DOHH2 (cell line): ENCODE measurements around the gene FLRT3.

ENCODE experiments used
- H3F3A ChIP-seq: fragments of 200-600 bp; sonication (generic), shearing (Covaris generic); 2 replicates; pipeline ENCODE4 v1.6.0; 2016; ENCODE audit warnings: antibody characterized with exemption, mild to moderate bottlenecking; ENCODE audit not compliant: control insufficient read depth, insufficient read depth
- H3K27ac ChIP-seq: fragments of 200-600 bp; sonication (generic); 2 replicates; pipeline ENCODE4 v1.5.1; 2014; ENCODE audit warnings: low read depth, mild to moderate bottlenecking, low read length, moderate library complexity
- H3K27me3 ChIP-seq: fragments of 200-600 bp; sonication (generic); 2 replicates; pipeline ENCODE4 v1.6.1; 2014; ENCODE audit warnings: mild to moderate bottlenecking, low read length, mixed read lengths; ENCODE audit not compliant: control insufficient read depth
- H3K36me3 ChIP-seq: fragments of 200-600 bp; sonication (generic); 2 replicates; pipeline ENCODE4 v1.6.1; 2014; ENCODE audit warnings: mild to moderate bottlenecking, low read length, moderate library complexity, mixed read lengths; ENCODE audit not compliant: control insufficient read depth
- H3K4me1 ChIP-seq: fragments of 200-600 bp; sonication (generic); 2 replicates; pipeline ENCODE4 v1.6.1; 2014; ENCODE audit warnings: mild to moderate bottlenecking, low read length, mixed read lengths; ENCODE audit not compliant: control insufficient read depth
- H3K4me2 ChIP-seq: fragments of 200-600 bp; sonication (generic); 2 replicates; pipeline ENCODE4 v1.6.0; 2014; ENCODE audit warnings: mild to moderate bottlenecking, low read length, moderate library complexity
- H3K4me3 ChIP-seq: fragments of 200-600 bp; sonication (generic); 2 replicates; pipeline ENCODE4 v1.5.1; 2014; ENCODE audit warnings: mild to moderate bottlenecking, low read length, mixed read lengths
- H3K79me2 ChIP-seq: fragments of 200-600 bp; sonication (generic); 2 replicates; pipeline ENCODE4 v1.6.1; 2014; ENCODE audit warnings: mild to moderate bottlenecking, low read length, mixed read lengths; ENCODE audit not compliant: control insufficient read depth
- H3K9me2 ChIP-seq: fragments of 200-600 bp; sonication (generic); replicated peaks from 2 replicates; pipeline ENCODE4 v1.6.1; 2014; ENCODE audit warnings: mild to moderate bottlenecking, low read length, mixed read lengths; ENCODE audit not compliant: control insufficient read depth
- H3K9me3 ChIP-seq: fragments of 200-600 bp; sonication (generic); 2 replicates; pipeline ENCODE4 v1.6.1; 2014; ENCODE audit warnings: antibody characterized with exemption, low read length, mixed read lengths; ENCODE audit not compliant: control insufficient read depth, insufficient read depth
- H4K20me1 ChIP-seq: fragments of 200-600 bp; sonication (generic); 2 replicates; pipeline ENCODE4 v1.6.0; 2014; ENCODE audit warnings: low read depth, mild to moderate bottlenecking, antibody characterized with exemption, low read length, moderate library complexity; ENCODE audit not compliant: control insufficient read depth, insufficient read depth
- EZH2phosphoT487 ChIP-seq: fragments of 200-600 bp; sonication (generic); IDR thresholded peaks from 2 replicates; pipeline ENCODE4 v1.6.1; 2017; ENCODE audit warnings: borderline replicate concordance, mild to moderate bottlenecking, antibody characterized with exemption, low read length, moderate library complexity, mixed read lengths
- TF ChIP-seq, protein P1 (sequence below): fragments of 200-600 bp; sonication (generic); IDR thresholded peaks from one replicate; pipeline ENCODE4 v1.5.1; 2014; ENCODE audit warnings: antibody characterized with exemption, mild to moderate bottlenecking, low read depth, low read length; ENCODE audit not compliant: poor library complexity, severe bottlenecking

The FLRT3 gene

DNA sequence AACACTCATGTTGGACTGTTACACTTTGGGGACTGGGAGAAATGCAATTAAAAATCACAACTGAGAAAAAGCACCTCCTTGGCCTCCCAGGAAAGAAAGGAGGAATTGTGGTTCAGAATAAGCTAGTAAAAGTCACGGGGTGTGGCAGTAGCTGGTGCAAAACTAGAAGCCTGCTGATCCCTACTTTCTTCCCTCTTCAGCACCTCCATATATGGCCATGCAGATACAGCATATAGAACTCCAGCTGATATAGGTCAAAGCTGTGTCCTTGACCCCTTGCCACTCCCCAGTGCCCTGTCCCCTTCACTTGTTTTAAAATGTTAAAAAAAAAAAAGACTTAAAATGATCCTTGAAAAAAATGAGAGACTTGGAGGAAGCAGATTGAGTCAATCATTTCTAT, 5.5 kb upstream of the FLRT3 start:
- Histone ChIP-seq H3K4me3 (no peak overlapping the region), H3F3A (no peaks in the 10 kb centered on the region), H3K4me2 (no peak overlapping the region), H3K4me1 (no peaks in the 10 kb centered on the region), H4K20me1 (no peaks in the 10 kb centered on the region), H3K79me2 (no peaks in the 10 kb centered on the region), H3K9me3 (no peaks in the 10 kb centered on the region), H3K9me2 (no peaks in the 10 kb centered on the region), H3K27me3 (no peaks in the 10 kb centered on the region), H3K27ac (no peak overlapping the region), H3K36me3 (no peaks in the 10 kb centered on the region)
- TF ChIP-seq, protein P1, sequence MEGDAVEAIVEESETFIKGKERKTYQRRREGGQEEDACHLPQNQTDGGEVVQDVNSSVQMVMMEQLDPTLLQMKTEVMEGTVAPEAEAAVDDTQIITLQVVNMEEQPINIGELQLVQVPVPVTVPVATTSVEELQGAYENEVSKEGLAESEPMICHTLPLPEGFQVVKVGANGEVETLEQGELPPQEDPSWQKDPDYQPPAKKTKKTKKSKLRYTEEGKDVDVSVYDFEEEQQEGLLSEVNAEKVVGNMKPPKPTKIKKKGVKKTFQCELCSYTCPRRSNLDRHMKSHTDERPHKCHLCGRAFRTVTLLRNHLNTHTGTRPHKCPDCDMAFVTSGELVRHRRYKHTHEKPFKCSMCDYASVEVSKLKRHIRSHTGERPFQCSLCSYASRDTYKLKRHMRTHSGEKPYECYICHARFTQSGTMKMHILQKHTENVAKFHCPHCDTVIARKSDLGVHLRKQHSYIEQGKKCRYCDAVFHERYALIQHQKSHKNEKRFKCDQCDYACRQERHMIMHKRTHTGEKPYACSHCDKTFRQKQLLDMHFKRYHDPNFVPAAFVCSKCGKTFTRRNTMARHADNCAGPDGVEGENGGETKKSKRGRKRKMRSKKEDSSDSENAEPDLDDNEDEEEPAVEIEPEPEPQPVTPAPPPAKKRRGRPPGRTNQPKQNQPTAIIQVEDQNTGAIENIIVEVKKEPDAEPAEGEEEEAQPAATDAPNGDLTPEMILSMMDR: no peak
- TF ChIP-seq EZH2phosphoT487: no peak

DNA sequence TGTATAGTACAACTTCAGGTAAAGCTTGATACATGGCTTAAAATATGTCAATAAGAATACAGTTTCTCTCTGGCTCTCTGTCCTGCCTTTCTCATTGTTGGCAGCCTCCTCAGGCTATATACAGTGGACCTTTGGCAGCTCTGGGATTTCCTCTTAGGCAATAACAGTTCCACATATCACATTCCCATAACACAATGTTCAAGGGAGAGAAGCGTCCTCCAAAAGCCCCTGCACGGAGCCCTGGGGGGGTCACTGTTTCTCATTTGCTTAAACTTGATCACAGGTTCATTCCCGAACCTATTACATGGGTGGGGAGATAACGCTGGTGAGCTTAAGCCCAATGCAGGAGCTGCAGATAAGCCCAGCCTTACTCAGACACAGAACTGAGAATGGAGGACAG, 4.4 kb upstream of the FLRT3 start:
- no peaks in the 10 kb centered on the region for H3K4me1 ChIP-seq
- no peak overlapping the region for H3K27ac ChIP-seq
- H3K4me2 ChIP-seq: no peak overlapping the region
- H3K27me3 ChIP-seq: no peaks in the 10 kb centered on the region
- no peaks in the 10 kb centered on the region for H3K9me3 ChIP-seq
- H3F3A ChIP-seq: no peaks in the 10 kb centered on the region
- no peaks in the 10 kb centered on the region for H3K79me2 ChIP-seq
- TF ChIP-seq, protein P1: no peak
- TF ChIP-seq EZH2phosphoT487: no peak
- no peak overlapping the region for H3K4me3 ChIP-seq
- no peaks in the 10 kb centered on the region for H4K20me1 ChIP-seq
- H3K36me3 ChIP-seq: no peaks in the 10 kb centered on the region
- no peaks in the 10 kb centered on the region for H3K9me2 ChIP-seq

DNA sequence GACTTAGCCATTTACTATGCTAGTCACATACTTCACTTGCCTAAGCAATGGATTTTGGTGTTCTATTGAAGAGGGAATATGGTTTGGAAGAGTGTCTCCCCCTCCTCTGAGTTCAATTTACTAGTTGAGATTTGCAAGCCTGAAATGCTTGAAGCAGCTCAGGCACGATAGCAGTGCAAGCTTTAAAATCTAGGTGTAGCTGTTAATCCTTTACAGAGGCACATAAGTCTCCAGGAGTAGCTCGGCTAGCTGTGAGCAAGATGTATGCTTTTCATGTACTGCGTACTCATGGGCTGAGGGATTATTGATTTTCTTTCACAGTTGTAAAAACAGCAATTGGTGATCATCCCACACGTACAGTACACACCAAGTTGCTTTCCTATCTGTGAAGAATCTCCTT, 726 bp downstream of the FLRT3 start:
- Histone ChIP-seq H3K4me1 (no peaks in the 10 kb centered on the region), H3K27me3 (peaks cover 2% of the 10 kb centered on the region; the same call in 1 of the 2 replicates), H3K9me2 (no peaks in the 10 kb centered on the region), H3F3A (no peaks in the 10 kb centered on the region), H3K9me3 (no peaks in the 10 kb centered on the region), H3K4me2 (peak overlapping the region; percentile 63; the same call in 1 of the 2 replicates), H3K36me3 (no peaks in the 10 kb centered on the region), H3K79me2 (no peaks in the 10 kb centered on the region), H3K4me3 (no peak overlapping the region), H4K20me1 (no peaks in the 10 kb centered on the region), H3K27ac (no peak overlapping the region)
- no peak for TF ChIP-seq EZH2phosphoT487
- TF ChIP-seq, protein P1: no peak
